Endothelial cell of hepatic sinusoid (primary cell): ENCODE measurements around the gene ARMC9.
"Not testable (repeated sequence)": the region's sequence is repeated elsewhere in the genome, so short reads cannot be mapped to it uniquely, and the experiment has no call there.

Experiments
- in situ Hi-C: cut with HindIII; loops from 2 replicates; pipeline ENCODE4 v1.10.0; 2017; ENCODE audit warnings: low sequenced_read_pairs

The ARMC9 gene

DNA sequence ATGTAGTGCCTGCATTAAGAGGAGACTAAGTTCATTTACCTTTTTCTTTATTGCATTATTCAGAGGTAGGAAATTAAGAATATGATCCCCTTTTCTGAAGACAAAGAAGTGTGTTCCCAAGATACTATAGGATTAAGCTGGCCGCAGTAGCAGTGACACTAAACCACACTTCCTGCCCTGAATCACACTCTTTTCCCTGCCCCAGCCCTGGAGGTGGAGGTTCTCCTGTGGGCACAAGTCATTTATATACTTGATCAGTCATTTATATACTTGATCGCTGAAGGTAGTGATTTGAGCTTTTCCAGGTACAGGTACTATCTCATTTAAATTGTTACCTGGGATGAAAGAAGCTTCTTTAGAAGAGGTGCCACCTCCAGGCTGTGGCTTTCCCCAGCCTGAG lies 78.6 kb downstream of the ARMC9 start:
- in situ Hi-C loops = no loop called here

DNA sequence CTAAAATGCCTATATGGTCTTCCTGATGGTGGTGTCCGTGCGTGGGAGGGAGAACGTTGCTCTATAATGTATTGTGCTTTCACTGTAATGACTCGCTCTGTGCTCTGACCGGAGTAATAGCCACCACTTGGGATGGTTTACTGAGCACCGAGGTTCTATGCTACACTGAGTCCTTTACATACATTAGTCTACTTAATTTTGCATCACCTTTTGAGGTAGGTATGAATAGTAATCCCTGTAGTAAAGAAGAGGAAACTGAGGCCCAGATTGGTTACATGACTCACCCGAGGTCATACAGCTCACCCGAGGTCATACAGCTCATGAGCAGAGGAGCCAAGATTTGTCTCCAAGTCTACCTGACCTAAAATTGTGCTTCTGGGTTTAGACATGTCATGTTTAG lies 79.5 kb downstream of the ARMC9 start:
- in situ Hi-C loops = no loop called here

DNA sequence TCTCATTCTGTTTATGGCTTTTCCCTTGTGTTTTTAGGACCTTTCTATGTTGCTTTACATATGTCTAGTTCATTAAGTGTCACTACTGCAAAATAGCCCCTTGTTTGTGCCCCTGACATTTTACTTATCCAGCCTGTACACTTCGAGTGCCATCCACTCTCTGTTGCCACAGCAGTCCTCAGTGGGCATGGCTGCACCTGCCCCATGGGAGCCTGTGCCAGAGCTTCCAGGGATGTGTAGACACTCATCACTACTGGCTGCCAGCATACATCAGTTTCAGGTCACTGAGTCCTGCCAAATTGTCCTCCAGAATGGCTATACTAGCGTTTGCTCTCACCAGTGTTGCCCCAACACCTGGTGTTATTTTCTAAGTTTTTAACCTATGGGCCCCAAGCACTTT lies 80.4 kb downstream of the ARMC9 start:
- in situ Hi-C loops = no loop called here

DNA sequence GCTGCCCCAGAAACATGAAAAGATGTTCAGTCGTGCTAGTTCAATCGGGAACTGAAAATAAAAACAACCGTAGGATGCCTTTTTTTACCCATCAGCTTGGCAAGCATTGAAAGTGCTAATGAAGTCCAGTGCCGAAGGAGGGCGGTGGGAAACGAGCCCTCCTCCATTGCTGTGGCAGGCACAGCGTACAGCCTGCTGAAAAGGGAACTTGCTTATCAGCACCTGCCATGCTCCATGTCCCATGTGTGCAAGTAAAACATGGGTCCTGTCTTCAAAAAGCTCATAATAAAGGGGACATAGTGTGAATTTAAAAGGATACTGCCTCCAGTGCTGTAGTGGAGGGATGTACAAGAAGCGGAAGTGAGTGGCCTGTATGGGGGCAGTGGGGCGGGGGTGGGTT lies 82.4 kb downstream of the ARMC9 start:
- in situ Hi-C loops = no loop called here

DNA sequence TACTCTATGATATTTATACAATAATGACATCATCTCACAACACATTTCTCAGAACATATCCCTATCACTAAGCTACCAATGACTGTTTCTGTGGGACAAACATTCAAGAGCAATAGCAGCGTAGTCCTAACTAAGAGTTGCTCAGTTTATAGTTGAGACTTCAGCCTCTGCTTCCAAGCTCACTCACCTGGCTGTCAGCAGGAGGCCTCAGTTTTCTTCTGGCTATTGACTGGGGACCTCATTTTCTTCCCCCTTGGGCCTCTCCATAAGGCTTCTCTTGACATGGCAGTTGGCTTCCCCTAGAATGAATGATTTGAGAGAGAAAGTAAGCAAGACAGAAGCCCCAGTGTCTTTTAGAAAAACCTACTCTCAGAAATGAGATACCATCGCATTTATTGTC lies 85.9 kb downstream of the ARMC9 start:
- in situ Hi-C loops = no loop called here

DNA sequence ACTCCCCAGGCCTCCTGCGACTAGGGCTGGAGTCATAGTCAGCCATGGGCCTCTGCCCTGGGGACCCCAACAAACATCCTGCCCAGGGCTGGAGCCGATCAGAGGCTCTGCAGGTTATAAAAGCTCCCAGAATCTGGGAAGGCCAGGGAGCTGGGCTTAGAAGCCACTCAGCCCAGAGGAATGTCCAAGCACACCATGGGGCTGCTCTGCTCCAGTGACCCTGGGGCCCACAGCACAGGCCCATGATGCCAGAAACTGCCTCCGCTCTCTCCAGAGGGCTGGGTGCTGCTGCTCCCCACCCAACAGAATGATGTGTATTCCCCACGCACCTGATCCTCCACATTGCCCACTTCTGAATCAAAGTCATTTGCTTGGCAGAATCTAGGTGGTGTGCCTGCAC lies 88.5 kb downstream of the ARMC9 start:
- in situ Hi-C loops = no loop called here

DNA sequence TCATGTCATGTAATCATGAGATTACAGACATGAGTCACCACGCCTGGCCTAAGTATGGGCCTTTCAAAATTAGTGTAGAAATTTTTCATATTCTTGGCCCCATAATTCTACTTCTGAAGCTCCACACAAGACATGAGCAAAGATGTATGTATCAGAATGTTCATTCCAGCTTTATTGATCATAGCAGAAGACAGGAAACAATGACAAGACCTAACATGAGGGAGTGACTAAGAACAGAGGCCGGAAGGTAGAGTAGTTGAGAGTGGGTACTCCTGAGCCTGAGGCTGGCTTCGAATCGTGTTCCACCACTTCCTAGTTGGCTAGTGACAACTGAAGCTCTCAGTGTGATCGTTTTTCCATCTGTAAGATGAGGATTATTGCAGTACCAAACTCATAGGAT lies 89.3 kb downstream of the ARMC9 start:
- in situ Hi-C loops = no loop called here

DNA sequence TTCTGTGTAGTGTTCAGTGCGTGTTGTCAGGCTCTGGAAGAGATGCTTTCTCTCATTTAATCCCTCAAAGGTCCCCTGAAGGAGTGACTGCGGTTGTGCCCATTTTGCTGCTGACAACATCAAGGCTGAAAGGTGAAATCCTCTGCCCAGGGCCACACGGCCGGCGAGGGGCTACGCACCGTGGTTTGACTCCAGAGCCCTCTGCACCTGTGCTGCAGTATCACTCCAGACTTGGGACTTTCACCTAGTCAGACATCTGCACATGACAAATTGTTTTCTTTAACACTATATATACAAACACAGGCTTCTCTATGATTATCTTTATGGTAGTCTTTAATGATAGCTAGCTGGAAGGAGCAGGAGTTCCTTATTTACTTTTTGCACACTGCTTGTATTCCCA lies 90.2 kb downstream of the ARMC9 start:
- in situ Hi-C loops = no loop called here

DNA sequence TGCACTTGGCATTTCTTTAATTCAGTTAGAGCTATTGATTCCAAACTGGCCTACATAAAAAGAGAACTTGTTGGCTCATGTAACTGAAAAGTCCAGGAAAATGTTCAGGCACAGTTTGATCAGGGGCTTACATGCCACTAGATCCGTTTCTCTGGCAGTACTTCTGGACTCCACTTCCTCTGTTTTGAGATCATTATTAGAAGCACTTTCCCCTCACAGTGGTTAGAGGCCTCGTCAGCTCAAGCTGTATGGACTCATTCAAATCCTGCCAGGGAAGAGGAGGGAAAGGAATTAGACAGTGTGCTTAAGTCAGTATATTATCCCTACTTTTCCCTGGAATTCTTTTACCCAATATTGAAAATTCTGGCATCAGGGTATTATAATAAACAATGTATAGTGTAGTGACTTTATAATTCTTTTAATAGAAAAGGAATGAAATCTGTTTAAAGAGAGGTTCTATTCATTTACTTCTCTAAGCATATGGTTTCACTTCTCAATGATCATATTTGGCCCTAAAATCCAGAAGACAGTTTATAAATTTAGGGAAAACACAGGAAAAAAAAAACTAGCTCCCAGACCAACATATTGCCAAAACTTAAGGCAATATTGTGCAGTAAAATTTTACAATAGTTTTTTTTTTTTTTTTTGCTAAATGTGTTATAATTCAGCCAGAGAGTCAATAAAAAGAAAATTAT lies 92.0 kb downstream of the ARMC9 start:
- in situ Hi-C loops = no loop called here

DNA sequence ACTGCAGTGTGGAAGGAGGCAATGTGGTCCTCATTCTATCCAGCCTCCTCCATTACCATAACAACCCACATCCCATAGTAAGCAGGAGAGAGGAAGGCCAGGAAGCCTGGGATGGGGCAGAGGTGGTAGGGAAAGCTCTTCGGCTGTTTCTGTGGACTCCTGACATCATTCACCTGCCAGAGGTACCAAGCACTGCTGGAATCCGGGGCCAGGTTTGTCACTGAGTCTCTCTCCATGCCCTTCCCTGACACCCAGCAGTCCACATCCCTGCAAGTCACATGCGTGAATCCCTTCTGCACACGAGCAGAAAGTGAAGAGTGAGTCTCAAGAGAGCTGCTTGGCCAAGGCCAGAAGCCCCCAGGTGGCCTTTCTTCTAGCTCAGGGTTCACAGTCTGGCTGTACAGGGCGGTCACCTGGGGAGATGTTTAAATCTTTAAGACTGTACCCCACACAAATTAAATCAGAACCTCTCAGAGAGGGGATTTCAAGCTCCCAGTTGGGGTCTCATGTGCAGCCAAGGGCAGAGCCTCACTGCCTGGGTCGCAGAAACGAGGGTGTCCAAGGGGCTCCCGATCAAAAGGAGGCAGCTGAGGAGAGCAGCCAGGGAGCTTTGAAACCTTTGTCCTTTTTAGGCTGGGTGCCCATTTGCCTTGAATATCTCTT lies 94.2 kb downstream of the ARMC9 start:
- in situ Hi-C loops = no loop called here

DNA sequence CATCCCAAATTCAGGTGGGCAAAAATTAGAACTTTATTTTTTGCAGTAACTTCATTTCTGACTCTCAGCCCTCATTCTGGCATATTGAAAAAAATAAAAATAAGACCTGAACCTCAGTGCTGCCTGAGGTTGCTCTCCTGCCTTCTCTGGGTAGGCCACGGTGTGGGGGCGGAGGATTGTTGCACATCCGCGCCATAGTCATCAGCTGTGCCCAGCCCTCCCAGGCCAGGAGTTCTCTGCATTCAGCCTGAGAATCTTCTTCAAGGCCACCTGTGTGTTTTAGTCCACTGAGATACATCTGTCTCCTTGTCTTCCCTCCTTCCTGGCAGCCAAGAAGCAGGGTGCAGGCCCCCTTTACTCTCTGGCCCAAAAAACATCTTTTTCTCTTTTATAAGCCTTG lies 94.7 kb downstream of the ARMC9 start:
- in situ Hi-C loops = no loop called here

DNA sequence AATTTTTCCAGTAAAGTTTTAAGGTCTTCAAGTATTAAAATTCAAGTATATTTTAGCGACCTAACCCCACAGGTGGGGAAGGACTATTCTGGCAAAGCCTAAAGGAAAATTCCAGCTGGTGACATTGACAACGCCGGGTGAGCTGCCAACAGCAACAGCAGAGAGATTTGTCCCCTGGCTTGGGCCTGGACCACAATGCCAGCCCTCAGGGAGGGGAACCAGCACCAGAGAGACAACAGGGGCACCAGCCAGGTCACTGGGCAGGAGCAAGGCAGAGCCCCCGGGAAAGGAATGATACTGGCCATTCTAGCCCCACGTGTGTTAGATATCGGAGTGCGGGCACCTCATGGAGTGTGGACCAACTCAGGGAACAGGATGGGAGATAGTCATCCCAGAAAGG lies 95.7 kb downstream of the ARMC9 start:
- in situ Hi-C loops = no loop called here

DNA sequence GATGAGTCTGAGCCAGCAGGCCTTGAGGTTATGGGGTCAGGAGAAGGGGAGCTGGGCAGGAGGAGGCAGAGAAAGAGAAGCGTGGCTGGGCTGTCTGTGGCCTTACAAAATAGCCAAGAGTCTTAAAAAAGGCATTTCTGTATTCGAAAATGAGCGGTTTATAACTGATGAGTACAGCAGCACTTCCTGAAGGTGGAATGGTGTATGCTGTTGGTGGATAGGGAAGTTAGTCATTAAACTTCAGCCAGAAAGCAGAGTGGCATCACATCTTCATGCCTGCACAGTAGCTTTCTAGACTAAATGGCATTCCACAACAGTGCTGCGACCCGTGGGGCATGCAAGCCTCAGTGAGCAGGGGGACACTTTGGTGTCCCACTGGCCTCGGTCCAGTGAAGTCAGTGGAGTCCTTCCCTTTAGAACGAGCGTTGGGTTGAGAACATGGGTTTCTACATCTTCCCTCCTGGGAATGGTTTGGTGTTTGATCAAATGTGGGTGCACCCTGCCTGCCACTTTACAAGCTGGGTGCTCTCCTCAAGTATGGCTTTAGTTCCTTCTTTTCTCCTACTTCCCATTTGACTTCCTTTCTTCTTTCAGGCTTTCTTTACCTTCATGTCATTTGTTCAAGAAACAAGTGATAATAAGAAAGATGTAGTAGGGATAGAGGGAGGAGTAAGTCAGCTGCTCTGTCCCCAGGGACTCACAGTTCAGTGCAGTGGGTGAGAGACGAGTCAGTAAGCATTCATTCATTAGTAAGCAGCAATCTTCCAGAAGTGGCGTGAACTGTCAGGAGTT lies 96.3 kb downstream of the ARMC9 start:
- in situ Hi-C loops = no loop called here

DNA sequence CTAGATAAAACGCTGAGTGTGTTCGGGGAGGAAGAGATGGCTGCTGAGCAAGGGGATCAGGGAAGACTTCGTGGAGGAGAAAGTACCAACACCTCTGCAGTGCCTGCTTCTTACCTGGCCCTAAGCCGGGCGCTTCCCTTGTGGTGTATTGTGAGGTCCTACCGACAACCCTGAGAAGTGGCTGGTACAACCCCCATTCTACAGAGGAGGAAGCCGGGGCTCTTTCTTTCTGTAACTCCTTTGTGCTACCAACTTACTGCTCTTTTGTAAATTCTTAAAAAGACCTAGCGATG lies 96.9 kb downstream of the ARMC9 start:
- in situ Hi-C loops = no loop called here

DNA sequence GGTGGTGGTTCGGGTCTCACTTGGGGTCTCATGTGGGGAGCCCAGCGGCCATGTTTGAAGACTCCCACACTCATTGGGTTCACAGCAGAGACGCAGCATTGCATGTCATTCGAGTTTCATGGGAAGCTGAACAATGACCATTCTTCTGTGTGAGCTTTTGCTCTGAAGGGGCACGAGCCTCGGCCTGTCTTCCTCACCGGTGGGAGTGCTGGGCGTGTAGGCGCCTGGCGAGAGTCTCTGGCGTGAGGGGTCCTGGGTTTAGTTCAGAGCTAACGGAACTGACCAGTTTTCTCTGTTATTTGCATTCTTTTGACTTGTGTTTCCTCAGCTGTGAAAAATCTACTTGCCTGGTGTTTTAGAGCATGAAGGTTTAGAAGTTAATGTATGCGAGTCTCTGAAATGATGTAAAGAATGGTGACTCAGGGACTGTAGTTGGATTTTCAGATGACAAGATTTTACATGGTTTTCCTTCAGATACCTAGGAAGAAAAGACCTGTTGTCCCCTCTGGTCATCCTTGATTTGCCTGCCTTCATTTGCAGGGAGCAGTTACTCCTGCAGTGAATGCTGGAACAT lies 98.1 kb downstream of the ARMC9 start:
- in situ Hi-C loops = no loop called here

DNA sequence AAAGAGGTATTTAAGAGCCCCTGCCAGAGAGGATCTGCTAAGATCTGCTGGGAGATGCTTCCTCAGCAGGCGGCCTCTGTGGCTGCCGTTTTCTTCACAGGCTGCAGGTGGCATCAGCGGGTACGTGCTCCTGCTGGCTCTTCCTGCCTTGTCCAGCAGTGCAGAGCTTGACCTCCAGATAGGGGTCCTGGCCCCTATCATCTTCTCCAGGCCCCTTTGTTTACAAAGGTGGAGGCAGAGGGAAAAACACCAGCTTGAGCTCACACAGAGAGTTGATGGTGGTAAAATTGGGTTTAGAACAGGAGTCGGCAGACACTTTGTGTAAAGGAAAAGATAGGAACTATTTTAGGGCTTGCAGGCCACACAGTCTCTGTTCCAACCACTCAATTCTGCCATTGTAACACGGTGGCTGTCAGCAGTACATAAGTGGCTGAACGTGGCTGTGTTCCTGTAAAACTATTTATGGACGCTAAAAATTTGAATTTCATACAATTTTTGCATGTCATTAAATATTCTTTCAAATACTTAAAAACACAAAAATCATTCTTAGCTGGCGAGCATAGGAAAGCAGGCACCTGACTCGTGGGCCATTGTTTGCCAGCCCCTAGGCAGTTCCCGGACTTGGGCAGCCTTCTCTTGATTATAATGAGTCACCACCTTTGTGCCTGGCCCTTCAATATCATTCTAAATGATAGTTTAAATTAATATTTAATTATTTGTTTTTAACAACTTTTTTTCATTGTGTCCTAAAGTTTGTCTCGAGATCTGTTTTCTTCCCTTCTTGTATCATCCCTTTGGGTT lies 98.9 kb downstream of the ARMC9 start:
- in situ Hi-C loops = no loop called here

DNA sequence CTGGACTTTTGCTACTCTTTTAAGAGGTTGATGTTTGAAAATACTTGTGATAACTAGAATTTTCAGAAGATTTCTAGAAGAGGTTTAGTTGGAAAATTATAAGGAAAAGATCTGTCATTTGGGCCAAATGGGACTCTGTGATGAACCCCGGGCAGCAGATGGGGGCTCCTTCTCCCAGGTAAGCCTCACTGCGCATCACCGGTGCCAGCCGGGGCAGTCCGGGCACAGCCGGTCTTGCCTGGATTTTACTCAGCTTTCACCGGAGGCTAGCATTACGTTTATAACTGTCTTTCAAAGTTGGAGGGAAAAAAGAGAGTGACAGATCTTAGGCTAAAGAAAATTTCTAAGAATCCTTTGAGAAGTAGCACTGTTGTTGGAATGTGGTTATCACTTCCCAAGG lies 99.7 kb downstream of the ARMC9 start:
- in situ Hi-C loops = no loop called here

DNA sequence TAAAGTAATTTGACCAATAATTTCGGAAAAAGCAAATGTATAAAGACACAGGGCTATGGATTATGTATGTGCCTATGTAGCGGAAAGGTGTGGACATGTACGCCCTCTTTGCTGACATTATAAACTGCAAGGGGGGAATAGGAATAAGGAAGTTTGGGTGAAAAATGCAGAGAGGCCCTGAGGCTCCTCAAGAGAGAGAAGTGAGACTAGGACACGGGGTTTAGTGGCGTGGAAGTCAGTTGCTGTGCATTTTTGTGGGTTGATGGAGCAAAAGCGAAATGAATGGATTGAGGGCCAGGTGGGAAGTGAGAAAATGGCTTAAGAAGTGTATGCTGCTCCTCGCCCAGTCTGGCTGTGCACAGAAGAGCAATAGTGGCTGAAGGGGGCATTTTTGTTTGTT lies 100.8 kb downstream of the ARMC9 start:
- in situ Hi-C loops = no loop called here

DNA sequence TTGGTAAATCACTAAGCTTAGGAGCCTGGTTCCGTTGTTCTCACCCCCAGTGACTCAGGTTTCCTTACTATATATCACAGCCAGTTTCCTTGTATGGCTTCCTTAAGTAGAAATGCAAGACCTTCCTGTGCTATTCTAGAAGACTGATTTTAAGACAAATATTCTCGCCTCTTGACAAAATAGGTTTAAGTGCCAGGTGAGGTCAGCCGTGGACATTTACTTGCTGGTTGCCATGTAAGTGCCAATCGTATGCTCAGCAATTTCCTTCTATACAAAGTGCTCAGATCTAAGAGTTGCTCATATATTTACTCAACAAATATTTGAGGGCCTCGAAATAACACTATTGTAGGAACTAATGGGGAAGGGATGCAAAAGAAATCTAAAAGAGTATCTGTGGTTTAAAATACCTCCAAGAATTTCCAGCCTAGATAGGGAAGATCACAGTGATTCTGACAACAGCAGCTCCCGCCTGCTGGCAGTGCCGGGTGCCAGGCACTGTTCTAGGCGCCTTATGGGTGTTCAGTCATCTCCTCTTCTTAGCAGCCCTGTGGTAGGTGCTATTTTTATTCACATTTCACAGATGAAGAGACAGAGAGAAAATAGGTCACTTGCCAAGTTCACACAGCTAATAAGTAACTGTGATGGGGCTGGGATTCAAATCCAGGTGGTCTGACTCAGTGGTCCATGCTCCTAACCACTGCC lies 101.7 kb downstream of the ARMC9 start:
- in situ Hi-C loops = no loop called here

DNA sequence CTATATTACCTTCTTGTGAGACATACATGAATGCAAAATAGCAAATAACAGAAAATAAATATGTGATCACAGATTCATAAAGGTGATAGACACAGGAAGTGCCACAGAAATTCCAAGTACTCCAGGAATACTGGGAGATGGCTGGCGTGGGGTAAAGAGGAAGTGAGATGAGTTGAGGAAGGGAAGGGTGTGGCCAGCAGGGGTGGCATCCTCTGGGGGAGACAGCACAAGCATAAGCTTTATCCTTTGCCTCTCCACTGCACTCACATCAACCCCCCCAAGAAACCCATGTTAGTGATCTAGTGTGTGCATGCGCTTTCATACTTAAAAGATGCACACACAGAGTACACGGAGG lies 102.3 kb downstream of the ARMC9 start:
- in situ Hi-C loops = no loop called here

DNA sequence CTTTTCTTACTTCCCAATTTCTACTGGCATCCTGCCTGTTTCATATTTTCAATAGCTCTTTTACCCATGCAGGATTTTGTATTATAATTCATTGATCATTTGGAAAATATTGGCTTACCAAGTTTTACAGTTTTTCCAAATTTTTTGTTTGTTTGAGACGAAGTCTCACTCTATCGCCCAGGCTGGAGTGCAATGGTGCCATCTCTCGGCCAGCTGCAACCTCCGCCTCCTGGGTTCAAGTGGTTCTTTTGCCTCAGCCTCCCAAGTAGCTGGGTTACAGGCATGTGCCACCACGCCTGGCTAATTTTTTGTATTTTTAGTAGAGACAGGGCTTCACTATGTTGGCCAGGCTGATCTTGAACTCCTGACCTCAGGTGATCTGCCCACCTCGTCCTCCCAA lies 105.8 kb downstream of the ARMC9 start:
- in situ Hi-C loops = not testable (repeated sequence)
